Smooth muscle cell (in vitro differentiated cells): ENCODE measurements around the gene PIMREG. TPM values are rescaled to one million over a fixed set of nuclear protein-coding genes. Genes with fewer than 3 reads are reported as not detected.

Experiments used
- DNase-seq: peaks from one replicate; lab custom pipeline; 2025; ENCODE audit not compliant: unreplicated experiment; lab: John Stamatoyannopoulos, UW
- H2AFZ ChIP-seq: fragments of 200-600 bp; sonication (generic); 2 replicates; pipeline ENCODE4 v1.6.0; 2016; ENCODE audit warnings: antibody characterized with exemption, low read depth, mild to moderate bottlenecking
- H3F3A ChIP-seq: fragments of 200-600 bp; sonication (generic); 2 replicates; pipeline ENCODE4 v1.6.0; 2017; ENCODE audit warnings: antibody characterized with exemption, low read depth
- H3K27ac ChIP-seq: fragments of 200-600 bp; sonication (generic); 2 replicates; pipeline ENCODE4 v1.5.1; 2016; ENCODE audit warnings: low read depth, mild to moderate bottlenecking
- H3K27me3 ChIP-seq: fragments of 200-600 bp; sonication (generic); 2 replicates; pipeline ENCODE4 v1.6.1; 2016; ENCODE audit warnings: low read depth, mild to moderate bottlenecking
- H3K36me3 ChIP-seq: fragments of 200-600 bp; sonication (generic); 2 replicates; pipeline ENCODE4 v1.5.1; 2016; ENCODE audit warnings: low read depth
- H3K4me1 ChIP-seq: fragments of 200-600 bp; sonication (generic); 2 replicates; pipeline ENCODE4 v1.5.1; 2016; ENCODE audit warnings: low read depth
- H3K4me2 ChIP-seq: fragments of 200-600 bp; sonication (generic); 2 replicates; pipeline ENCODE4 v1.6.0; 2016; ENCODE audit warnings: mild to moderate bottlenecking
- H3K4me3 ChIP-seq: fragments of 200-600 bp; sonication (generic); 2 replicates; pipeline ENCODE4 v1.5.1; 2016; ENCODE audit warnings: mild to moderate bottlenecking
- H3K79me2 ChIP-seq: fragments of 200-600 bp; sonication (generic); 2 replicates; pipeline ENCODE4 v1.6.0; 2016; ENCODE audit warnings: low read depth, mild to moderate bottlenecking
- H3K9ac ChIP-seq: fragments of 200-600 bp; sonication (generic); 2 replicates; pipeline ENCODE4 v1.6.0; 2016; ENCODE audit warnings: low read depth
- H3K9me3 ChIP-seq: fragments of 200-600 bp; sonication (generic); replicated peaks from 2 replicates; pipeline ENCODE4 v1.5.1; 2016; ENCODE audit warnings: low read depth
- H4K20me1 ChIP-seq: fragments of 200-600 bp; sonication (generic); 2 replicates; pipeline ENCODE4 v1.6.0; 2016; ENCODE audit warnings: low read depth
- WGBS: methylation state at CpG from one replicate; pipeline ENCODE4 v1.1.7; 2016; ENCODE audit warnings: low lambda C conversion rate; 5-methylcytosine and 5-hydroxymethylcytosine counted together
- polyA plus RNA-seq: library from polyadenylated mRNA; unstranded; fragments of >200 nt; fragmentation: Nextera tagmentation; extraction: Ambion mirVana; gene quantifications from 2 replicates; pipeline ENCODE4 v1.2.1, GENCODE V29; 2016
- total RNA-seq: library from RNA; depleted of rRNA; stranded (reverse); fragments of >200 nt; gene quantifications from 2 replicates; pipeline ENCODE4 v1.2.3, GENCODE V29; 2014
- TF ChIP-seq, protein P1 (sequence below): fragments of 200-600 bp; sonication (generic); IDR thresholded peaks from 2 replicates; pipeline ENCODE4 v1.5.1; 2017; ENCODE audit warnings: borderline replicate concordance, mild to moderate bottlenecking, antibody characterized with exemption; ENCODE audit not compliant: insufficient read depth, poor library complexity, severe bottlenecking

The PIMREG gene
- total and polyA plus RNA-seq, 2 experiments from 2014 or later, result 3.5 to 11.7 TPM

DNA sequence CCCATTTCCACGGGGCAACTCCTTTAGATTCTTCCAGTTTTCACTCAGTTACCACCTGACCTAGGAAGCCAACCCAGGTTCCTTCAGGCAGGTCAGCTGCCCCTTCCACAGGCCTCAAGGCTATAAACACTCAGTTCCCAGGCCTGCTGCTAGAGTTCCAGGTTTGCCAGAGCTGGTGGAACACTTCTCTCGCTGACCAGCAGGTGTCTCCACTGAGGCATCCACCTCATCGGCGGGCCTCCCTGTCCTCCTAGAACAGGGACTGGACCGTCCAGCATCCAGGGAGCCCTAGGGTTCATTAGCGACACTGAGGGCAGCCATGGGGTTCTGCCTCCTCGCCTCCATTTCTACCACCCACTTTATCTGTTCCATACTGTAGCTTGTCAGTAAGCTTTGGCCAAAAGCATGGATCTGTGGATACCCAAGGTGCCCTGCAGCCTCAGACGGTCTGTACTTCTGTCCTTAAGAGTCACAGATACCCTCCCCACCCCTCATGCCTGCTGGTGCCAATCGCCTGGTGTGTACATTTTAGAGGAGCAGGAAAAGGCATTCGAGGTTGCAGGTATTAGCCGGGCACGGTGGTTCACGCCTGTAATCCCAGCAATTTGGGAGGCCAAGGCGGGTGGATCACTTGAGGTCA is 29.0 kb downstream of the PIMREG start:
- H3K9me3 ChIP-seq, result no peaks in the 10 kb centered on the region
- peaks cover 26% of the 10 kb centered on the region for H3K4me1 ChIP-seq
- no peaks in the 10 kb centered on the region for H4K20me1 ChIP-seq
- no peaks in the 10 kb centered on the region for H3K27me3 ChIP-seq
- peak; percentile 50 for DNase-seq
- no peak overlapping the region for H3K4me2 ChIP-seq
- H3K4me3 ChIP-seq, result no peak overlapping the region
- WGBS, result 47% methylated on average over 14 of the region's 14 CpGs
- H3K27ac ChIP-seq, result no peak overlapping the region
- H3K9ac ChIP-seq, result no peak overlapping the region
- H3K36me3 ChIP-seq, result no peaks in the 10 kb centered on the region
- H2AFZ ChIP-seq, result no peak overlapping the region
- H3F3A ChIP-seq, result peaks cover 9% of the 10 kb centered on the region
- H3K79me2 ChIP-seq, result no peaks in the 10 kb centered on the region
- TF ChIP-seq, protein P1, sequence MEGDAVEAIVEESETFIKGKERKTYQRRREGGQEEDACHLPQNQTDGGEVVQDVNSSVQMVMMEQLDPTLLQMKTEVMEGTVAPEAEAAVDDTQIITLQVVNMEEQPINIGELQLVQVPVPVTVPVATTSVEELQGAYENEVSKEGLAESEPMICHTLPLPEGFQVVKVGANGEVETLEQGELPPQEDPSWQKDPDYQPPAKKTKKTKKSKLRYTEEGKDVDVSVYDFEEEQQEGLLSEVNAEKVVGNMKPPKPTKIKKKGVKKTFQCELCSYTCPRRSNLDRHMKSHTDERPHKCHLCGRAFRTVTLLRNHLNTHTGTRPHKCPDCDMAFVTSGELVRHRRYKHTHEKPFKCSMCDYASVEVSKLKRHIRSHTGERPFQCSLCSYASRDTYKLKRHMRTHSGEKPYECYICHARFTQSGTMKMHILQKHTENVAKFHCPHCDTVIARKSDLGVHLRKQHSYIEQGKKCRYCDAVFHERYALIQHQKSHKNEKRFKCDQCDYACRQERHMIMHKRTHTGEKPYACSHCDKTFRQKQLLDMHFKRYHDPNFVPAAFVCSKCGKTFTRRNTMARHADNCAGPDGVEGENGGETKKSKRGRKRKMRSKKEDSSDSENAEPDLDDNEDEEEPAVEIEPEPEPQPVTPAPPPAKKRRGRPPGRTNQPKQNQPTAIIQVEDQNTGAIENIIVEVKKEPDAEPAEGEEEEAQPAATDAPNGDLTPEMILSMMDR, result peak; percentile 92

DNA sequence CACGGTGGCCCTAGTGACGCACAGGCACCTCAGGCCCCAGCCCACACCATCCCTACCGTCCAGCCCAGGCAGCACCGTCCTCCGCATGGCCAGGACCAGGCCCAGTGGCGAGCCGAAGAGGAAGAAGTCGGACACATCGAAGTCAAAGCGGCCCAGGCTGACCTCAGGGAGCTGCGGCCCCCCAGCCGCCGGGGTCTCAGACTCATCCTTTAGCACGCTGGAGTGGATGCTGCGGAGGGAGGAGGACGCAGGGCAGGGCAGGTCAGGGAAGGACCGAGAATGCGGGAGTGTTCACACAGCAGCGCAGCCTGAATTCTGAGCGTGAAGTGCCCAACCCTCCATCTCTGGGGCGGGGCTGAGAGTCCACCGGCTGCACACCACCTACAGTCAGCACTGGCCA is 30.1 kb downstream of the PIMREG start:
- TF ChIP-seq, protein P1, result no peak
- Histone ChIP-seq H3K36me3 (no peaks in the 10 kb centered on the region), H3K27me3 (no peaks in the 10 kb centered on the region), H3F3A (peaks cover 9% of the 10 kb centered on the region), H3K9ac (no peak overlapping the region), H4K20me1 (no peaks in the 10 kb centered on the region), H3K27ac (peak overlapping the region; percentile 3), H3K79me2 (no peaks in the 10 kb centered on the region), H2AFZ (no peak overlapping the region), H3K4me2 (no peak overlapping the region), H3K4me3 (no peak overlapping the region), H3K9me3 (no peaks in the 10 kb centered on the region), H3K4me1 (peaks cover 28% of the 10 kb centered on the region)
- WGBS, result 95% methylated on average over 22 of the region's 22 CpGs
- DNase-seq, result no peak

DNA sequence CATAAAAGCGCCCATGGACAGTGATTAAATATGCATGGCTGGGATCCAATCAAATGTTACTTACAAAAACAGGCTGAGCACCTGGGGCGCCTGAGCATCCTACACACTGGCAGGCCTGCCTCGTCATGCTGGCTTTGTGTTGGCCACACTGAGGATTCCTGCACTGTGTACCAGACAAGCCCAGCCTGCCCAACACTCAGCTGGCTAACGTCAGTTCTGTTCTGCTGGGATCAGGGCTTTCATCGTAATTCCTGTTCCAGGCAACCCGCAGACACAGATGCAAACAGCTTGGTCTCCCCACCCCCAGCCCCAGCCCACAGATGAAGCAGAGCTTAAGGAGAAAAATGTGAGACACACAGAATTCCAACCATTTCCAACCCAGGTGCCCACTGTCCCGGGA is 30.7 kb downstream of the PIMREG start:
- 37% methylated on average over 7 of the region's 7 CpGs for WGBS
- H3K36me3 ChIP-seq, result no peaks in the 10 kb centered on the region
- no peak overlapping the region for H3K4me3 ChIP-seq
- H3K27me3 ChIP-seq, result no peaks in the 10 kb centered on the region
- TF ChIP-seq, protein P1, result no peak
- H4K20me1 ChIP-seq, result no peaks in the 10 kb centered on the region
- DNase-seq, result no peak
- peaks cover 32% of the 10 kb centered on the region for H3K4me1 ChIP-seq
- H3K79me2 ChIP-seq, result no peaks in the 10 kb centered on the region
- peak overlapping the region; percentile 2 for H3K4me2 ChIP-seq
- no peaks in the 10 kb centered on the region for H3K9me3 ChIP-seq
- peaks cover 9% of the 10 kb centered on the region for H3F3A ChIP-seq
- H2AFZ ChIP-seq, result no peak overlapping the region
- H3K9ac ChIP-seq, result no peak overlapping the region
- H3K27ac ChIP-seq, result peak overlapping the region; percentile 36

GRCh38 chr17:6475411-6475810 is 31.2 kb downstream of the PIMREG start:
- peak overlapping the region; percentile 36 for H3K27ac ChIP-seq

More at GRCh38 chr17:6475411-6475810, 31.2 kb downstream of the PIMREG start:
- Histone ChIP-seq H3K4me1 (peaks cover 37% of the 10 kb centered on the region), H3K4me3 (no peak overlapping the region), H3K9me3 (no peaks in the 10 kb centered on the region), H3K36me3 (no peaks in the 10 kb centered on the region), H2AFZ (no peak overlapping the region), H3F3A (peaks cover 9% of the 10 kb centered on the region), H3K4me2 (peak overlapping the region; percentile 2), H3K9ac (no peak overlapping the region), H4K20me1 (no peaks in the 10 kb centered on the region), H3K27me3 (no peaks in the 10 kb centered on the region), H3K79me2 (no peaks in the 10 kb centered on the region)
- no peak for DNase-seq
- TF ChIP-seq, protein P1, result no peak
- WGBS, result 66% methylated on average over 4 of the region's 4 CpGs
